Activated T-helper 1 cell treated with anti-CD3 and anti-CD28 coated beads, Interleukin-12 subunit alpha, Interleukin-12 subunit beta, Interleukin-2, Interleukin-4 antibody, amounts not matched to agents 30 ng/mL and 10 ng/mL and 1 ng/mL, durations not matched to agents 14 hours and 24 hours and 36 hours (primary cell): ENCODE data around the gene FAM200C. TPM values are rescaled to one million over a fixed set of nuclear protein-coding genes. Genes with fewer than 3 reads are reported as not detected.

Experiments
- total RNA-seq: library from RNA; stranded (reverse); gene quantifications from 2 replicates; pipeline ENCODE4 v1.2.3, GENCODE V29; 2022

The FAM200C gene
- total RNA-seq, 1 donor from 2014 or later: 0.65 TPM

Other genes starting within 250 kb of the FAM200C start
- gene FABP6, start 170.5 kb downstream of the FAM200C start, total RNA-seq: not detected in 2 replicates
- gene CCNJL, start 87.5 kb downstream of the FAM200C start, total RNA-seq: not detected in 2 replicates
- gene C1QTNF2, start 29.4 kb downstream of the FAM200C start, total RNA-seq: not detected in 2 replicates
- 37.4 and 47.4 TPM in 2 replicates for gene SLU7, start 19.0 kb upstream of the FAM200C start, total RNA-seq
- gene PTTG1, start 21.8 kb upstream of the FAM200C start, total RNA-seq: 69.9 and 75.5 TPM in 2 replicates